ENCODE data around the gene MRTO4.

Gene MRTO4

GRCh38 chr1:19205403-19205802 lies 46.2 kb upstream of the MRTO4 start:
- H3K4me3 ChIP-seq (ENCODE audit: low read length), result peak overlapping the region; percentile 47
- no peaks in the 10 kb centered on the region for H3K27me3 ChIP-seq (ENCODE audit: low read depth, low read length)
- peaks cover 87% of the 10 kb centered on the region for H4K20me1 ChIP-seq (ENCODE audit: insufficient read depth, low read length)
- peaks cover 40% of the 10 kb centered on the region for H3K4me1 ChIP-seq (ENCODE audit: low read length)
- H3K9ac ChIP-seq (ENCODE audit: low read length), result peak overlapping the region; percentile 31; the same call in 1 of the 2 replicates
- H3K9me3 ChIP-seq (ENCODE audit: insufficient read depth, low read length), result no peaks in the 10 kb centered on the region
- peak overlapping the region; percentile 67 for H3K4me2 ChIP-seq (ENCODE audit: low read length)
- H2AFZ ChIP-seq (ENCODE audit: low read depth, low read length), result no peak overlapping the region
- peaks cover 96% of the 10 kb centered on the region for H3K79me2 ChIP-seq (ENCODE audit: low read length)
- no peak for TF ChIP-seq EZH2phosphoT487 (IDR thresholded peaks at IDR 0.05; ENCODE audit: low read depth)
- TF ChIP-seq CTCF (IDR thresholded peaks at IDR 0.05; ENCODE audit: low read depth, low read length), result no peak
- peak overlapping the region; percentile 53 for H3K27ac ChIP-seq (ENCODE audit: low read length)
- H3K36me3 ChIP-seq (replicated peaks; ENCODE audit: low read depth, low read length), result peaks cover 17% of the 10 kb centered on the region

- no peak overlapping the region for H2AFZ ChIP-seq (ENCODE audit: low read depth, low read length)
- no peak for TF ChIP-seq CTCF (IDR thresholded peaks at IDR 0.05; ENCODE audit: low read depth, low read length)
- peak overlapping the region; percentile 67 for H3K4me2 ChIP-seq (ENCODE audit: low read length)
- peak overlapping the region; percentile 31; the same call in 1 of the 2 replicates for H3K9ac ChIP-seq (ENCODE audit: low read length)
- H3K4me1 ChIP-seq (ENCODE audit: low read length), result peaks cover 40% of the 10 kb centered on the region
- peak overlapping the region; percentile 47 for H3K4me3 ChIP-seq (ENCODE audit: low read length)
- no peaks in the 10 kb centered on the region for H3K27me3 ChIP-seq (ENCODE audit: low read depth, low read length)
- peaks cover 84% of the 10 kb centered on the region for H4K20me1 ChIP-seq (ENCODE audit: insufficient read depth, low read length)
- H3K27ac ChIP-seq (ENCODE audit: low read length), result peak overlapping the region; percentile 53
- H3K36me3 ChIP-seq (replicated peaks; ENCODE audit: low read depth, low read length), result peaks cover 17% of the 10 kb centered on the region
- peaks cover 96% of the 10 kb centered on the region for H3K79me2 ChIP-seq (ENCODE audit: low read length)
- H3K9me3 ChIP-seq (ENCODE audit: insufficient read depth, low read length), result no peaks in the 10 kb centered on the region
Measured at GRCh38 chr1:19205845-19206244, 45.8 kb upstream of the MRTO4 start.

GRCh38 chr1:19206947-19207346 lies 44.7 kb upstream of the MRTO4 start:
- Histone ChIP-seq H2AFZ (ENCODE audit: low read depth, low read length) (no peak overlapping the region), H3K36me3 (replicated peaks; ENCODE audit: low read depth, low read length) (peaks cover 13% of the 10 kb centered on the region), H3K4me1 (ENCODE audit: low read length) (peaks cover 48% of the 10 kb centered on the region), H3K4me3 (ENCODE audit: low read length) (no peak overlapping the region), H3K27ac (ENCODE audit: low read length) (no peak overlapping the region), H3K79me2 (ENCODE audit: low read length) (peaks cover 96% of the 10 kb centered on the region), H3K9ac (ENCODE audit: low read length) (no peak overlapping the region), H3K9me3 (ENCODE audit: insufficient read depth, low read length) (no peaks in the 10 kb centered on the region), H3K27me3 (ENCODE audit: low read depth, low read length) (no peaks in the 10 kb centered on the region), H4K20me1 (ENCODE audit: insufficient read depth, low read length) (peaks cover 73% of the 10 kb centered on the region), H3K4me2 (ENCODE audit: low read length) (peak overlapping the region; percentile 40)
- no peak for TF ChIP-seq CTCF (IDR thresholded peaks at IDR 0.05; ENCODE audit: low read depth, low read length)
- no peak for TF ChIP-seq EZH2phosphoT487 (IDR thresholded peaks at IDR 0.05; ENCODE audit: low read depth)

GRCh38 chr1:19208710-19209438 lies 42.7 kb upstream of the MRTO4 start:
- Histone ChIP-seq H3K36me3 (replicated peaks; ENCODE audit: low read depth, low read length) (peaks cover 20% of the 10 kb centered on the region), H4K20me1 (ENCODE audit: insufficient read depth, low read length) (peaks cover 54% of the 10 kb centered on the region), H2AFZ (ENCODE audit: low read depth, low read length) (no peak overlapping the region), H3K27ac (ENCODE audit: low read length) (peak overlapping the region; percentile 88), H3K79me2 (ENCODE audit: low read length) (peaks cover 96% of the 10 kb centered on the region), H3K27me3 (ENCODE audit: low read depth, low read length) (no peaks in the 10 kb centered on the region), H3K4me3 (ENCODE audit: low read length) (peak overlapping the region; percentile 100), H3K9ac (ENCODE audit: low read length) (peak overlapping the region; percentile 84), H3K4me1 (ENCODE audit: low read length) (peaks cover 58% of the 10 kb centered on the region), H3K9me3 (ENCODE audit: insufficient read depth, low read length) (no peaks in the 10 kb centered on the region), H3K4me2 (ENCODE audit: low read length) (peak overlapping the region; percentile 84)
- TF ChIP-seq CTCF (IDR thresholded peaks at IDR 0.05; ENCODE audit: low read depth, low read length), result no peak
- TF ChIP-seq EZH2phosphoT487 (IDR thresholded peaks at IDR 0.05; ENCODE audit: low read depth), result no peak
